Right kidney (tissue), 1 donor: ENCODE data around the gene MTX3.

Experiments used
- DNase-seq: peaks from one replicate; pipeline ENCODE4 v3.0.0-alpha.2; 2016

The MTX3 gene

GRCh38 chr5:79936002-79936645 lies 54.9 kb downstream of the MTX3 start:
- no peak for DNase-seq

GRCh38 chr5:79934681-79935080 lies 56.4 kb downstream of the MTX3 start:
- DNase-seq, result no peak

GRCh38 chr5:79932510-79933504 lies 58.3 kb downstream of the MTX3 start:
- no peak for DNase-seq

- DNase-seq, result no peak
These were observed 59.2 kb downstream of the MTX3 start for GRCh38 chr5:79931866-79932265.

- DNase-seq, result no peak
These were observed 59.7 kb downstream of the MTX3 start for GRCh38 chr5:79931409-79931808.

- peak; percentile 2 for DNase-seq
These were observed 62.0 kb downstream of the MTX3 start for GRCh38 chr5:79929095-79929494.
